ENCODE measurements around the gene LIPG.

Gene LIPG

GRCh38 chr18:49612515-49613033, 50.7 kb downstream of the LIPG start:
- DNase-seq (ENCODE audit: low spot score): no peak

DNA sequence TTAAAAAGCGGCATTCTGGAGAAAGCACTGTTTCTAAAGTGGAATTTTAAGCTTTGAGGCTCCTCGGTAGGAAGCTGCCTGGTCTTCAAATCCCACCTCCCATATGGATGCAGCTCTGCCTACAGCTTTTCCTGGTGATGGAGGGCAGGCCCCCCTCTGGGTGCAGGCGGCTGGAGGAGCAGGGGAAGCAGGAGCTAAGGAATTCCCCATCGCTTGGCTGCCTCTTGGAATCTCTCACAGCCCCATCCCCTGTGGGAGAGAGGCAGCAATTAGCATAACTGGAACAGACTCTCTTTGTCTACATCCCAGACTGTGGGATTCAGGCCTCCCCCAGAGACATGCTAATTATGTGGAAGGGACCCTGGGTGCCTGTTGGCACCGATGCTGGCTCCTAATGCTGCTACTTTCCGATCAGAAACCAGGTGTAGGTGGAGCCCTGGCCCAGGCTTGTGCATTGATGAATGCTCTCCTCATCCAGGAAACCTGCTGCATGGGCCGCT, 51.3 kb downstream of the LIPG start:
- DNase-seq (ENCODE audit: low spot score): peak; percentile 29

DNA sequence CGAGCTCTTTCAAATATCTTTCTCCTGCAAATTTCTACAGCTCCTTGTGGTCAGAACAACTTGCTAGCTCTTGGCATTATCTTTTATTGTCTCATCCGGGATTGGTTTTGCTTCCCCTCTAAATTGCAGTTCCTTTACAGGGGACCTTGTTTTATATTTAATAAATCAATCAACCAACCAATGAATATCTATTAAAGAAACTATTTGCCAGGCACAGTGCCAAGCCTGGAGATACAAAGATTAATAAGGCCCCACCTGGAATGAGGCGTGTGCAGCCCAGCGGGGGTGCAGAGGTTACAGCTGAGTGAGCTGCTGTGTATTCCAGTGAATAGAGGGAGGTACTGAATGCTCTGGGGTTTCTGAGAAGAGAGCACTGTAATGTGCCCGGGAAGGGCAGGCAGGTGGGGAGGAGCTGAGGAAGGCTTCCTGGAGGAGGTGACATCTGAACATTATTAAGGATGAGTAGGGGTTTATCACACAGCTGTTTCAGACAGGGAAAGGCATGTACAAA, 51.8 kb downstream of the LIPG start:
- DNase-seq (ENCODE audit: low spot score): no peak

GRCh38 chr18:49616618-49617328, 54.9 kb downstream of the LIPG start:
- DNase-seq (ENCODE audit: low spot score): no peak

GRCh38 chr18:49617329-49617695, 55.5 kb downstream of the LIPG start:
- no peak for DNase-seq (ENCODE audit: low spot score)

DNA sequence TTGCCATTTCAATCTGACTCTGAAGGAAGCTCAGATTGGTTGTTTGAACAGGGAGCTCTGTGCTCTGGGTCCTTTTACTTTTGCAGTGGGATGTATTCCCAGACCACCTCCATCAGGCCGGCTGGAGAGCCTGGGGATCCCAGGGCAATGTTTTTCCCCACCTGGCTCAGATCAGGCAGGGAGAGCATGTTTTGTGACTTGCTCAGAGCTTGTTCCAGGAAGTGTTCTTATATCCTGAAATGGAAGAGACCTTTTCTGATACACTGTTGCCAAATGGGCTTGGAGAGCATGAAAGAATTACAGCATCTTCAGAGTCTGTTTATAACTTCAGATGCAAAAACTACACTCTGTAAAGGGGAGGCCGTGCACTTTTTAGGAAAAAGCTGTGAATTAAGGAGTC, 56.0 kb downstream of the LIPG start:
- DNase-seq (ENCODE audit: low spot score): no peak

DNA sequence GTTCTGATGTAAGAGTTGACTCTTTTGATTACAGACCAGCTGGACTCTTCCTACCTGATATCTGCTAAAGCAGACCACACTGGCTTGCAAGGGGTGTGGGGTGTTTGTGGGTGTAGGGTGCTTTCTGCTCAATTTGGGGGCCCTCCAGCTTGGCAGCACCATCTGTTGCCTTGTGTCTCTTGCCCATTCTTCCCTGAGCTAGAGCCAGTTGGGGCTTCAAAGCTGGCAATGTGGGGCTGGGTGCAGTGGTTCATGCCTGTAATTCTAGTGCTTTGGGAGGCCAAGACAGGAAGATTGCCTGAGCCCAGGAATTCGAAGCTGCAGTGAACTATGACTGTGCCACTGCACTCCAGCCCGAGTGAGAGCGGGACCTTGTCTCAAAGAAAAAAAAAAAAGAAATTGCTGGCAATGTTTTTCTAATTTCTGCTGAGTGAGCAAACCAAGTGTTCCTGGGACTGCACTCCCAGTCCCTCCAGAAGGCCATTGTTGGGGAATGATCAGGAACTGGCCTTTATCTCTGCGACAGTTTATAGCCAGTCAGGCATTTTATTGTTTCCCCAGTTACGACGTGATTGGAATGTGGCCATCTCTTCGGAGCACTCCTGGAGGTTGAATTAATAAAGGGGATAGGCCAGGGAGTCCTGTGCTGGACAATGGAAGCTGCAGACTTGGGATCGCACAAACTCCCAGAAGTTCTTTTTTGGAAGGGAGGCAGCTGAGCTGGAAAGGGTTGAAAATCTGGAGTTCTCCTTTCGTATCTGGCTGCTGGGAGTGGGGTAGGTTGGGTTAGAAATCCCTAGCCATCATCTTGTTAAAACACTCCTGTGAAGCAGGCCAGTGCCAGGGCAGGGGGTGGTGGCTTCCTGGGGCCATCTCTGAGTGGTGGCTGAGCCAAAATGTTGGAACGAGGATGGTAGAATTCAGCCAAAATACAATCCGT, 57.2 kb downstream of the LIPG start:
- no peak for DNase-seq (ENCODE audit: low spot score)

- DNase-seq (ENCODE audit: low spot score): no peak
These were observed 57.9 kb downstream of the LIPG start for GRCh38 chr18:49619801-49620200.

DNA sequence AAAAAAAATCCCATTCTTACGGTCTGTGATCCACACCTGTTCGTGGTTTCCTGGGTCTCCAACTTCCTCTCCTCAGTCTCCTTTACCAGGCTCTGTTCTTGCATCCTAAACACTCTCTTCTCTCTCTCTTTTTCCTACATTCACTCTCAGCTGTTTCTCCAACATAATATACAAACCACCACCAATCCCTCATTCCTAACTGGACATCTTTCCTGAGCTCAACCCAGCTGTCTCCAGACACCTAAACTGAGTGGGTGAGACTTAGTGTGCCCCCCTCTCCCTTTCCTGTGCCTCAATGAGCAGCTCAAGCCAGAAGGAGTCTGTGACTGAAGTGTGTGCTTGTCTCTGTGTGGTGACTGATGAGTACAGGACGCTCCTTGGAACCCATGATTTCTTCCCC, 59.4 kb downstream of the LIPG start:
- DNase-seq (ENCODE audit: low spot score): no peak

GRCh38 chr18:49621717-49622351, 60.0 kb downstream of the LIPG start:
- DNase-seq (ENCODE audit: low spot score): no peak

- DNase-seq (ENCODE audit: low spot score): no peak
These were observed 61.7 kb downstream of the LIPG start for GRCh38 chr18:49623571-49623970.

GRCh38 chr18:49625021-49625691, 63.3 kb downstream of the LIPG start:
- DNase-seq (ENCODE audit: low spot score): no peak

- no peak for DNase-seq (ENCODE audit: low spot score)
These were observed 65.1 kb downstream of the LIPG start for GRCh38 chr18:49626842-49627467.

DNA sequence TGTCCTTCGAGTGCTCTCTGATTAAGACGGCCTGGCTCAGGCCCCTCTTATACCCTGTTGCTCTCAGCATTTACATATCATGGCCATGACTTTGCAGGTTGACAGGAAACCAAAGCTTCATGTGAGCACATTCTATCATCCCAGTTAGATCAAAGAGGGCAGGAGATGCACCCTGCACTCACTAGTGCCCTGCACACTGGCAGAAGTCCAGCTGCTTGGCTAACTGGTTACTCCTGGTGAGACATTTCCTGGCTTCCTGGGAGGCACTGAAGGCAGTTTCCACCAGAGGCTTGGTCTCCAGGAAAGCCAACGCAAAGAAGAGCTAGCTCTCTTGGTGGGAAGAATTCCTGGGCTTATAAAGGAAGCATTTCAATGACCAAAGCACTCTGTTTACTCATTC, 66.3 kb downstream of the LIPG start:
- no peak for DNase-seq (ENCODE audit: low spot score)

DNA sequence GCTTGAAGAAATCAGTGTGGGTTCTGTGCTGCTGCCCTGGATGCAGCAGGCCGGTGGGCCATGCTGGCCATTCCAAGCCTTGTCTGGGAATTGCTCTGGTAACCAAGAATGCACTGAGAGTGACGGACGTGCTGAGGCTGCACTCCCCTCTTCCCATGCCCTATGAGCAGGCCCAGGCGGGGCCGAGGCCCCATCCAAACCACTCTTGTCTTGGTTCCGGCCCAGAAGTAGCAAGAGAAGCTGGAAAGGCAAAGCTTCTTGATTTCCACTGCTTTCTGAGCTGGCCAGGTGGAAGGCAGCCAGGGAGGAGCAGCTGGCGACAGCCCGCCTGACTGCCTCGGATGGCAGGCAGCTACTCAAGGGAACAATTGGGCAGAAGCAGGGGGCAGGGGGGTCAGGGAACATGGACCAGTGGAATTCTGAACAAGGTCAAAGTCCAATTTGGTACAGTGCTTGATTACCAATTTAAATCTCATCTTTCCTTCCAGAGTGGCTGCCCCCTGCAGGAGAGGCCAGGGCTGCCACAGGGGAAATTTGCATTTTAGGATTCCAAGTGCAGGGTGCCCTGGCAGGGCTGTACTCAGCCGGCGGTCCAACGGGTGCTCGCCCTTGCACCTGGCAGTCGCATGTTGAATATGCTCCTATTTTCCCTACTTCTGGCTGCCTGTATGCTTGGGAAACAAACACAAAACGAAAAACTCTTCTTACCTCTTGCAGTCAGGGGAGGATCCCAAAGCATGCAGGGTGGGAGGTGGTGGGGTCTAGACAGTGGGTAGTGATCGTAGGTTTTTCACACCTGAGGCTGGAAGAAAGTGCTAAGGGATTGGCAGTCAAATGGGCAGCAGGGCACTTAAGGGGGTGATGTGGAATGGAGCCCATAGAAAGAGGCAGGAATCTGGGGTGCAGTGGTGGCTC, 67.3 kb downstream of the LIPG start:
- DNase-seq (ENCODE audit: low spot score): peak; percentile 62

DNA sequence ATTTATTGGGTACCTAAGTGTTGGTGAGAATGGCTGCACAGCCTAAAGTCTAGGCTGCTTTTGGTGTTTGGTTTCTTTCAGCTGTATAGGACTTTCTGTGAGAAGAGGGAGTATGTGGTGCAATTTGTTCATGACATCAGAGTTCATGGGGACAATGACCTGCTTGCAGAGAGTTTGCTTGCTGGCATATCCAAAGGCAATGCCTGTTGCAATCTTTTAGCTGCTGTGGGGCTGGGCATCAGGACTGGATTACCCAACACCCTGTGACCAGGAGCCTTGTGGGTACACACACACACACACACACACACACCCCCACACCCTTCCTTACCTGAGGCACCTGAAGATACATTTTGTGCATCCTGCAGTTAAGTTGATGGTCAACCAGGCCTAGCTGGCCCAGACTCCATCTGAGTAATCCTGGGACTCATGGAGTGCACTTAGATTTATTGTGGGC, 68.4 kb downstream of the LIPG start:
- no peak for DNase-seq (ENCODE audit: low spot score)

GRCh38 chr18:49631146-49631866, 69.4 kb downstream of the LIPG start:
- no peak for DNase-seq (ENCODE audit: low spot score)

GRCh38 chr18:49632588-49632987, 70.7 kb downstream of the LIPG start:
- DNase-seq (ENCODE audit: low spot score): no peak

DNA sequence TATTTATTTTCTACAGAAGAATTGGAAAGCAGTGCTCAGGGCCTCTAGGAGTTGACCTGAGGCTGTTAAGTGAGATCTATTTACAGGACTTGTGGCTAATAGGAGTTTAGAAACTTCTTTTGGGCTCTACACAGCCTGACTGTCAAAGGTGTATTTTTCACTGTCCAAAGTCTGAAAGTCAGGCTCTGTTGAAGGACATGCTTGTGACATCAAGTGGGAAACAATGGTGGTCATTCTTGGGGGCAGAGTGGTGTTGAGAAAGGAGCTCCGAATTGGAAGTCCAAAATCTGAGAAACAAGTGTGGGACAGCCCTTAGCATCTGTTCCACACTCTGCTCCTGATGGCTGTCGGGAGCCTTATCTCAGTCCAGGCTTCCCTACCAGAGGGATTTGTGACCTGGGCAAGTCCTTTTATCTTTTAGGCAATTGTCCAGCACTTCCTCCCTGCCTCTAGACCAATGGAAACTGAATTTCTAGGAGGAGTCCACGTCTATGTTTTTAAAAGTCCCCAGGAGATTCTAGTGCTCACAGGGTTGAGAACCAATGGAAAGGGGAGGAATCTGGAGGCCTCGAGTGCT, 76.4 kb downstream of the LIPG start:
- no peak for DNase-seq (ENCODE audit: low spot score)

Measured in globus pallidus (tissue), 1 donor.